NB4 (cell line): Measurements from ENCODE around the gene SST.

Experiments used
- CTCF ChIP-seq: IDR thresholded peaks from one replicate; pipeline ENCODE4 v1.5.1; 2012; ENCODE audit warnings: low read depth, low read length
- POLR2A ChIP-seq: IDR thresholded peaks from 2 replicates; pipeline ENCODE4 v1.6.1; 2011; ENCODE audit warnings: mild to moderate bottlenecking; ENCODE audit not compliant: insufficient read length; ENCODE audit errors: extremely low read depth

- TF ChIP-seq CTCF (no peak), POLR2A (no peak)
Measured at GRCh38 chr3:187640569-187641059, 29.6 kb downstream of the SST start.
